BJ (cell line): ENCODE measurements around the gene STX11. TPM values are rescaled to one million over a fixed set of nuclear protein-coding genes. Genes with fewer than 3 reads are reported as not detected.

Experiments used
- CTCF ChIA-PET: fragments of 350-600 bp; formaldehyde crosslinking; extraction: SDS; loops from one replicate; lab custom pipeline; 2021; ENCODE audit warnings: antibody characterized with exemption, inconsistent platforms; lab: Yijun Ruan, JAX
- POLR2A ChIA-PET: fragments of 300-600 bp; sonication (Branson Sonifier 250); formaldehyde crosslinking; extraction: SDS; loops from one replicate; lab custom pipeline; 2021; ENCODE audit warnings: antibody characterized with exemption; lab: Charles Lee
- DNase-seq: peaks from one replicate; pipeline ENCODE4 v3.0.0-alpha.2; 2011; ENCODE audit warnings: low read depth
- H3K27me3 ChIP-seq: 2 replicates; pipeline ENCODE4 v1.6.0; 2011; ENCODE audit warnings: low read length; ENCODE audit not compliant: control insufficient read depth, insufficient read depth
- H3K36me3 ChIP-seq: 2 replicates; pipeline ENCODE4 v1.5.1; 2011; ENCODE audit warnings: low read length; ENCODE audit not compliant: control insufficient read depth, insufficient read depth
- H3K4me3 ChIP-seq: 2 replicates; pipeline ENCODE4 v1.5.1; 2011; ENCODE audit warnings: low read depth, mild to moderate bottlenecking, control low read depth, low read length
- polyA minus RNA-seq: library from RNA; depleted of rRNA, polyadenylated mRNA; stranded (reverse); fragments of >200 nt; gene quantifications from 2 replicates; pipeline ENCODE4 v1.2.3, GENCODE V29; 2011; rRNA and poly(A)+ RNA removed
- polyA plus RNA-seq: library from polyadenylated mRNA; depleted of rRNA; stranded (reverse); fragments of >200 nt; gene quantifications from 2 replicates; pipeline ENCODE4 v1.2.3, GENCODE V29; 2011; rRNA removed
- TF ChIP-seq, protein P1 (sequence below): IDR thresholded peaks from 2 replicates; pipeline ENCODE4 v1.5.1; 2011; ENCODE audit warnings: low read depth, mild to moderate bottlenecking, control low read depth, inconsistent platforms, low read length, moderate library complexity; ENCODE audit not compliant: insufficient read depth

STX11 gene
- polyA plus RNA-seq: 0.80 and 0.90 TPM in 2 replicates
- polyA minus RNA-seq: 0.09 and 0.41 TPM in 2 replicates

DNA sequence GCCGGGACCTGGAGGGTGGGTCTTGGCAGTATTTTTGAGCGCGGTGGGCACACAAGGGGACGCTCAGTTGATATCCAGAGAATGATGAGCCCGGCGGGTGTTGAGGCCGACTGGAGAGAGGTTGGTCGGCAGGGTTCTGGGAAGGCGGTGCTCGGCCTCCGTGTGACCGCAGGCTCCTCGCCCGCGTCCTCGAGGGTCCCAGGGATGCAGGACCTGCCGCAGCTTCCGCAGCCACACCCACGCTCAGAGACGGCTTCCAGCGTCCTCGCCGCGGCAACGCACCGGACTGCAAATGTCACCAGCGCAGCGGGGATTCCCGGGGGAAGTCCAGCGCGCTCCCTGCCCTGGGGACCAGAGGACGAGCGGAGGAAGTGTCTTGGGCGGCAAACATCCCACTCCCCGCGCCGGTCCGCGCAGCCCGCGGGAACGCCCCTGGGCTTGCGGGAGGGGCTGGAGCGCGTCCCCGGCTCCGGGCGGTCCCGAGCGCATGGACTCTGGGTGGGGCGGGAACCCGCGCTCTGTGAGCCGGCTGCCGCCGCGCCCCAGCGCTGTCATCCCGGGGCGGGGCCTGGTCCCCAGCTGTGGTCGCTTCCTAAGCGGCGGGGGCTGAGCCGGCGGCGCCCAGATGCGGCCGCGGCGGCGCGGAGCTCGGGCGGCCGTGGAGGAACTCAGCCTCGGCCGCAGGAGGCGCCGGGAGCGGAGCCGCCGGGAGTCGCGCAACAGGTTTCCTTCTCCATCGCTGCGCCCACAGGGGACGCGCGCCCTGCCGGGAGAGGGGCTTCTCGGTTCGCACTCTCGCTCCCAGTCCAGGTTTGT lies at the start of gene STX11:
TSS of gene STX11 (plus strand) at position 624 of the 816 bp plus-strand sequence. CDS start 36,111 bp downstream, outside the sequence.
- TF ChIP-seq, protein P1, sequence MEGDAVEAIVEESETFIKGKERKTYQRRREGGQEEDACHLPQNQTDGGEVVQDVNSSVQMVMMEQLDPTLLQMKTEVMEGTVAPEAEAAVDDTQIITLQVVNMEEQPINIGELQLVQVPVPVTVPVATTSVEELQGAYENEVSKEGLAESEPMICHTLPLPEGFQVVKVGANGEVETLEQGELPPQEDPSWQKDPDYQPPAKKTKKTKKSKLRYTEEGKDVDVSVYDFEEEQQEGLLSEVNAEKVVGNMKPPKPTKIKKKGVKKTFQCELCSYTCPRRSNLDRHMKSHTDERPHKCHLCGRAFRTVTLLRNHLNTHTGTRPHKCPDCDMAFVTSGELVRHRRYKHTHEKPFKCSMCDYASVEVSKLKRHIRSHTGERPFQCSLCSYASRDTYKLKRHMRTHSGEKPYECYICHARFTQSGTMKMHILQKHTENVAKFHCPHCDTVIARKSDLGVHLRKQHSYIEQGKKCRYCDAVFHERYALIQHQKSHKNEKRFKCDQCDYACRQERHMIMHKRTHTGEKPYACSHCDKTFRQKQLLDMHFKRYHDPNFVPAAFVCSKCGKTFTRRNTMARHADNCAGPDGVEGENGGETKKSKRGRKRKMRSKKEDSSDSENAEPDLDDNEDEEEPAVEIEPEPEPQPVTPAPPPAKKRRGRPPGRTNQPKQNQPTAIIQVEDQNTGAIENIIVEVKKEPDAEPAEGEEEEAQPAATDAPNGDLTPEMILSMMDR: no peak
- H3K36me3 ChIP-seq: no peaks in the 10 kb centered on the region
- ChIA-PET POLR2A (no interaction called here), CTCF (interaction anchor here (1.0 to 1.1 kb wide), 2 partner anchors 14 to 65 kb away, joined by 3 to 6 read pairs; no protein-coding TSS in a partner anchor)
- no peak for DNase-seq
- H3K4me3 ChIP-seq: peak within 1 kb of the TSS; percentile 81
- no peaks in the 10 kb centered on the region for H3K27me3 ChIP-seq

DNA sequence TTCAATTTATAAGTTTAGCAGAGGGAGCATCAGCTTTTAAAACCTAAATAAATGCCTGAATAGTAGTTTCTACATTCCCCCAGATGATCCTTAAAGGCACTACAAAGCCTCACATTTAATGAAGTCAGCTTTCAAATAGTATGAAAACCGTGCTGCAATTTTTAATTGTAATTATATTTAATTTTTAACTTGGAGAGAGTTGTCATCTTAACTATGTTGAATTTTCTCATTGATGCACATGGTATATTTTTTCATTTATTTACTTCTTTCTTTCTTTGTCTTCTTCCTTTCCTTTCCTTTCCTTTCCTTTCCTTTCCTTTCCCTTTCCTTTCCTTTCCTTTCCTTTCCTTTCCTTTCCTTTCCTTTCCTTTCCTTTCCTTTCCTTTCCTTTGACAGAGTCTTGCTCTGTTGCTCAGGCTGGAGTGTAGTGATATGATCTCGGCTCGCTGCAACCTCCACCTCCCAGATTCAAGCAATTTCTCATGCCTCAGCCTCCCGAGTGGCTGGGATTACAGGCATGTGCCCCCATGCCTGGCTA lies 47.2 kb upstream of the STX11 start:
- DNase-seq: no peak
- no peaks in the 10 kb centered on the region for H3K36me3 ChIP-seq
- TF ChIP-seq, protein P1: no peak
- CTCF ChIA-PET: interaction anchor here (0.6 to 1.3 kb wide), 3 partner anchors 113 to 196 kb away, joined by 3 to 4 read pairs (median 3); no protein-coding TSS in a partner anchor
- H3K27me3 ChIP-seq: no peaks in the 10 kb centered on the region; the same call in 1 of the 2 replicates
- POLR2A ChIA-PET: no interaction called here
- no peak overlapping the region for H3K4me3 ChIP-seq

DNA sequence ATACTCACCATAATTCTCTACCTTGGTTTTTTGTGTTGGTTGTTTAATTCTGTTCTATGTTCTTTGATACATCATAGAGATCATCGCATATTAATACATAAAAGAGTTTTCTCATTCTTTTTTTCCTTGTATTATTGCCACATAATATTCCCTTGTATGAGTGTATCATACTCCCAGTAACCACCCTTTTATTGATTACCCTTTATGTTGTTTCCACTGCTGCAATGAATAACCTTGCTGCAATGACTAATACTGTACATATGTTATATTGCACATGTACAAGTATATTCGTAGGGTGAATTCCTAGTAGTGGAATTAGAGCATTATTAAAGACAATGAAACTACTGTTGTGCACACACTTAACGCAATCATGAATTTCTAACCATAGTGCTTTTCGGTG lies 45.8 kb upstream of the STX11 start:
- no peaks in the 10 kb centered on the region; the same call in 1 of the 2 replicates for H3K27me3 ChIP-seq
- TF ChIP-seq, protein P1: no peak
- no peaks in the 10 kb centered on the region for H3K36me3 ChIP-seq
- H3K4me3 ChIP-seq: no peak overlapping the region
- DNase-seq: no peak
- POLR2A ChIA-PET: no interaction called here
- CTCF ChIA-PET: interaction anchor here (1.0 to 2.2 kb wide), 3 partner anchors 8 to 114 kb away, joined by 3 to 6 read pairs (median 4); no protein-coding TSS in a partner anchor

DNA sequence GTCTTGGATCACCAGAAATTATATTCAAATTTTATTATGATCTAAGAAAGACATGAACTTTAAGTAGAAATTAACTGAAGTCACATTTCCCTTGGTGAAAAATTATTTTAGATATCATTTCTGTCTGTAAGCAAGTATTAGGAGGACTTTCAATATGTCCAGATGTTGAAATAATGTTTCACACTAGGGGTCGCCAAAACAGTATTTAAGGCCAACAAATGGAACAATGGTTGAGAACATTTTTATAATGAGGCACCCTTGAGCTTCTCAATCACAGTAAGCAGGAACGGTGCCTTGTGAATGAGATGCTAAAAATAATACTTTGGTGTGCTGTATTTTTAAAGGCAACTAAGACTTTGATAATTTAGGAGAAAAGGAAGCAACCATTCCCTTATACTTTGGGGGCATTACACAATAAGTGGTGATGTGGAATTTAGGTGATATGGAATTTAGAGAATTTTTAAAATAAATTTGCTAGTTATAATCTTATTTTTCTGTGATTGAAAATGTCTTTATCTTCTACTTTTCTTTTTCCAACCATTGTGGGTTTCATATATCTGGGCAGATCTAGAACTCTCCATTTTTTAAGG lies 45.3 kb upstream of the STX11 start:
- TF ChIP-seq, protein P1: peak; percentile 62
- no peaks in the 10 kb centered on the region; the same call in 1 of the 2 replicates for H3K27me3 ChIP-seq
- H3K36me3 ChIP-seq: no peaks in the 10 kb centered on the region
- POLR2A ChIA-PET: no interaction called here
- DNase-seq: peak; percentile 21
- CTCF ChIA-PET: interaction anchor here (0.6 to 2.2 kb wide), 6 partner anchors 9 to 409 kb away, joined by 3 to 6 read pairs (median 4); no protein-coding TSS in a partner anchor
- no peak overlapping the region for H3K4me3 ChIP-seq
